ENCODE results near the gene BCAS3.

DNA sequence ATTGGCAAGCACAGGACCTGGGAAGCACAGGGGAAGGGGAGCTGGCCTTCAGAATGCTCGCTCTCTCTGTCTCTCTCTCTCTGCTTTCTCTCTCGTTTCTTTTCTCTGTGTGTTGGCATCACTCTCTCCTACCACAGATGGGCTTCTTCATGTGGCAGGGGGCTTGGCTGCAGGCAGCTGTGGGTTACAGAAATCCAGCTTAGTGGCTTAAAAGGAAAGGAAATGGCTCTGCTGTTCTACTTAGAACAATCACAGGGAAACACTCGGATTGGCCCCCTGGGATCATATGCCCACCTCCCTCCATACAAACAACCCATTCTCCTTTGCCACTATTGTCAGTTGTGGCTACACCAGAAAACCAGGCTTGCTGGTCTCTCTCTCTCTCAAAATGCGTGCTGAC is 742.4 kb downstream of the BCAS3 start:
- TF ChIP-seq POLR2A (IDR thresholded peaks at IDR 0.05), result no peak
- TF ChIP-seq, protein P1, sequence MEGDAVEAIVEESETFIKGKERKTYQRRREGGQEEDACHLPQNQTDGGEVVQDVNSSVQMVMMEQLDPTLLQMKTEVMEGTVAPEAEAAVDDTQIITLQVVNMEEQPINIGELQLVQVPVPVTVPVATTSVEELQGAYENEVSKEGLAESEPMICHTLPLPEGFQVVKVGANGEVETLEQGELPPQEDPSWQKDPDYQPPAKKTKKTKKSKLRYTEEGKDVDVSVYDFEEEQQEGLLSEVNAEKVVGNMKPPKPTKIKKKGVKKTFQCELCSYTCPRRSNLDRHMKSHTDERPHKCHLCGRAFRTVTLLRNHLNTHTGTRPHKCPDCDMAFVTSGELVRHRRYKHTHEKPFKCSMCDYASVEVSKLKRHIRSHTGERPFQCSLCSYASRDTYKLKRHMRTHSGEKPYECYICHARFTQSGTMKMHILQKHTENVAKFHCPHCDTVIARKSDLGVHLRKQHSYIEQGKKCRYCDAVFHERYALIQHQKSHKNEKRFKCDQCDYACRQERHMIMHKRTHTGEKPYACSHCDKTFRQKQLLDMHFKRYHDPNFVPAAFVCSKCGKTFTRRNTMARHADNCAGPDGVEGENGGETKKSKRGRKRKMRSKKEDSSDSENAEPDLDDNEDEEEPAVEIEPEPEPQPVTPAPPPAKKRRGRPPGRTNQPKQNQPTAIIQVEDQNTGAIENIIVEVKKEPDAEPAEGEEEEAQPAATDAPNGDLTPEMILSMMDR (IDR thresholded peaks at IDR 0.05), result no peak
